ENCODE data around the gene GATD1. TPM values are rescaled to one million over a fixed set of nuclear protein-coding genes. Genes with fewer than 3 reads are reported as not detected.

GATD1 gene
- total RNA-seq, 1 donor from 2014 or later = 26.2 TPM

GRCh38 chr11:773830-774229, 3.5 kb downstream of the GATD1 start:
- H3K4me1 ChIP-seq = peaks cover 50% of the 10 kb centered on the region

GRCh38 chr11:773425-773824, 3.9 kb downstream of the GATD1 start:
- Histone ChIP-seq H3K27ac (replicated peaks) (no peak overlapping the region), H3K4me3 (no peak overlapping the region), H3K9me3 (replicated peaks) (no peaks in the 10 kb centered on the region), H3K4me1 (peaks cover 46% of the 10 kb centered on the region), H3K27me3 (ENCODE audit: low read depth) (no peaks in the 10 kb centered on the region), H3K36me3 (peaks cover 42% of the 10 kb centered on the region)
- TF ChIP-seq CTCF (IDR thresholded peaks at IDR 0.05; ENCODE audit: borderline replicate concordance) = no peak
- DNase-seq = no peak
- intact Hi-C loops (cut with micrococcal nuclease) = no loop called here

More at GRCh38 chr11:773830-774229, 3.5 kb downstream of the GATD1 start:
- intact Hi-C loops (cut with micrococcal nuclease) = no loop called here
- Histone ChIP-seq H3K27me3 (ENCODE audit: low read depth) (no peaks in the 10 kb centered on the region), H3K36me3 (peaks cover 42% of the 10 kb centered on the region), H3K9me3 (replicated peaks) (no peaks in the 10 kb centered on the region), H3K27ac (replicated peaks) (no peak overlapping the region), H3K4me3 (no peak overlapping the region)
- no peak for DNase-seq
- no peak for TF ChIP-seq CTCF (IDR thresholded peaks at IDR 0.05; ENCODE audit: borderline replicate concordance)

- Histone ChIP-seq H3K9me3 (replicated peaks) (no peaks in the 10 kb centered on the region), H3K4me3 (no peak overlapping the region), H3K36me3 (peaks cover 42% of the 10 kb centered on the region), H3K27ac (replicated peaks) (no peak overlapping the region), H3K4me1 (peaks cover 39% of the 10 kb centered on the region), H3K27me3 (ENCODE audit: low read depth) (no peaks in the 10 kb centered on the region)
- DNase-seq = no peak
- no peak for TF ChIP-seq CTCF (IDR thresholded peaks at IDR 0.05; ENCODE audit: borderline replicate concordance)
- intact Hi-C loops (cut with micrococcal nuclease) = no loop called here
Observed at GRCh38 chr11:772429-773390, 4.6 kb downstream of the GATD1 start.

- H3K4me3 ChIP-seq = no peak overlapping the region
- no peak for TF ChIP-seq CTCF (IDR thresholded peaks at IDR 0.05; ENCODE audit: borderline replicate concordance)
- intact Hi-C loops (cut with micrococcal nuclease) = no loop called here
- no peaks in the 10 kb centered on the region for H3K9me3 ChIP-seq (replicated peaks)
- H3K4me1 ChIP-seq = peaks cover 33% of the 10 kb centered on the region
- DNase-seq = no peak
- H3K36me3 ChIP-seq = peaks cover 51% of the 10 kb centered on the region
- H3K27ac ChIP-seq (replicated peaks) = no peak overlapping the region
- no peaks in the 10 kb centered on the region for H3K27me3 ChIP-seq (ENCODE audit: low read depth)
Observed at GRCh38 chr11:771617-772204, 5.6 kb downstream of the GATD1 start.

GRCh38 chr11:770642-771616, 6.4 kb downstream of the GATD1 start:
- no peaks in the 10 kb centered on the region for H3K27me3 ChIP-seq (ENCODE audit: low read depth)
- no peak for TF ChIP-seq CTCF (IDR thresholded peaks at IDR 0.05; ENCODE audit: borderline replicate concordance)
- no peak overlapping the region for H3K4me3 ChIP-seq
- peaks cover 25% of the 10 kb centered on the region for H3K4me1 ChIP-seq
- no peak overlapping the region for H3K27ac ChIP-seq (replicated peaks)
- intact Hi-C loops (cut with micrococcal nuclease) = no loop called here
- DNase-seq = no peak
- H3K9me3 ChIP-seq (replicated peaks) = no peaks in the 10 kb centered on the region
- H3K36me3 ChIP-seq = peaks cover 59% of the 10 kb centered on the region

Data from left ventricle myocardium inferior (tissue), 1 donor.